IPS DF 6.9 (cell line): ENCODE data around the gene MRGPRG.

ENCODE experiments used
- DNase-seq: peaks from one replicate; pipeline ENCODE4 v3.0.0-alpha.2; 2013; ENCODE audit warnings: low read depth, low spot score
- H3K27ac ChIP-seq: one replicate; pipeline ENCODE4 v1.5.1; 2013; ENCODE audit warnings: low read length, control low read depth
- H3K27me3 ChIP-seq: 2 replicates; pipeline ENCODE4 v1.6.1; 2013; ENCODE audit warnings: mild to moderate bottlenecking, low read length; ENCODE audit not compliant: control insufficient read depth, insufficient read depth
- H3K36me3 ChIP-seq: 2 replicates; pipeline ENCODE4 v1.6.1; 2013; ENCODE audit warnings: low read length; ENCODE audit not compliant: control insufficient read depth, insufficient read depth
- H3K4me1 ChIP-seq: 2 replicates; pipeline ENCODE4 v1.6.1; 2013; ENCODE audit warnings: low read length; ENCODE audit not compliant: control insufficient read depth, insufficient read depth
- H3K4me3 ChIP-seq: 2 replicates; pipeline ENCODE4 v1.5.1; 2013; ENCODE audit warnings: mild to moderate bottlenecking, low read length
- H3K9me3 ChIP-seq: 2 replicates; pipeline ENCODE4 v1.6.1; 2013; ENCODE audit warnings: low read length, inconsistent platforms; ENCODE audit not compliant: control insufficient read depth, insufficient read depth
- WGBS: extraction: QIAGEN DNeasy Blood & Tissue Kit; methylation state at CpG from one replicate; pipeline ENCODE4 v1.1.7; 2013; ENCODE audit warnings: mixed read lengths, missing lambda C conversion rate; ENCODE audit not compliant: insufficient read length, insufficient coverage; 5-methylcytosine and 5-hydroxymethylcytosine counted together

MRGPRG gene

DNA sequence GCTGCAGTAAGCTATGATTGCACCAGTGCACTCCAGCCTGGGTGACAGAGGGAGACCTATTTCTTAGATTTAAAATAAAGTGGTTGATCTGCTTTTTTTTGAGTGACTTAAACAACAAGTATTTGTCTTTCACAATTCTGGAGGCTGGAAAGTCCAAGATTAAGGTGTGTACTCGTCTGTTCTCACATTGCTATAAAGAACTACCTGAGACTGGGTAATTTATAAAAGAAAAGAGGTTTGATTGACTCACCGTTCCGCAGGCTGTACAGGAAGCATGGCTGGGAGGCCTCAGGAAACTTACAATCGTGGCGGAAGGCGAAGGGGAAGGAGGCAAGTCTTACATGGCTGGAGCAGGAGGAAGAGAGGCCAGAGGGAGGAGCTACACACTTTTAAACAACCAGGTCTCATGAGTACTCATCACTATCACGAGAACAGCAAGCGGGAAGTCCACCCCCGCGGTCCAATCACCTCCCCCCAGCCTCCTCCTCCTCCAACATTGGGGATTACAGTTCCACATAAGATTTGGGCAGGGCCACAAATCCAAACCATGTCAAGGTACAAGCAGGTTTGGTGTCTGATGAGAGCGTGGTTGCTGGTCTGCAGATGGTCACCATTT lies 33.8 kb downstream of the MRGPRG start:
- Histone ChIP-seq H3K27me3 (no peaks in the 10 kb centered on the region), H3K4me3 (no peak overlapping the region), H3K4me1 (peaks cover 3% of the 10 kb centered on the region; the same call in 1 of the 2 replicates), H3K9me3 (no peaks in the 10 kb centered on the region), H3K27ac (no peak overlapping the region), H3K36me3 (no peaks in the 10 kb centered on the region)
- DNase-seq, result no peak
- no CpG with 5 or more reads among the region's 11 CpGs for WGBS

GRCh38 chr11:3183523-3183922 lies 35.1 kb downstream of the MRGPRG start:
- no CpG with 5 or more reads among the region's 6 CpGs for WGBS
- no peak overlapping the region for H3K4me3 ChIP-seq
- H3K9me3 ChIP-seq, result no peaks in the 10 kb centered on the region
- no peak for DNase-seq
- no peaks in the 10 kb centered on the region for H3K27me3 ChIP-seq
- H3K36me3 ChIP-seq, result no peaks in the 10 kb centered on the region
- no peak overlapping the region for H3K27ac ChIP-seq
- peaks cover 1% of the 10 kb centered on the region; the same call in 1 of the 2 replicates for H3K4me1 ChIP-seq

DNA sequence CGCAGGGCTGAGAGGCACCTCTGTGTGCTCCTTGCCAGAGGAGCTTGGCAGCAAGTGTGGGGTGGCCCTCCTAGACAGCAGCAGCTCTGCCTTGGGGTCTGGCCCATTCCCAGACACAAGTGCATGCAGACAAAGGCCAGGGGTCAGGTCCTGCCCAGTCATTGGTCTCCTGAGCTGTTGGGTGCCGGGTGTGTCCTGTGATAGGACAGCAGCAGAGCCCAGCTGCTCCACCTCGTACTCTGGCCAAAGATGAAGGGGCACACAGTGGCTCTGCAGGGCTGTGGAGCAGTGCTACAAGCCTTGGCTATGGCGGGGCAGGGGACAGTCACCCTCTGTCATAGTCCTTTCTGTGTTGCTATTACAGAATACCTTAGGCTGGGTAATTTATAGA lies 36.2 kb downstream of the MRGPRG start:
- no peaks in the 10 kb centered on the region for H3K27me3 ChIP-seq
- no CpG with 5 or more reads among the region's 4 CpGs for WGBS
- DNase-seq, result no peak
- no peak overlapping the region for H3K27ac ChIP-seq
- H3K4me3 ChIP-seq, result no peak overlapping the region
- H3K36me3 ChIP-seq, result no peaks in the 10 kb centered on the region
- H3K9me3 ChIP-seq, result no peaks in the 10 kb centered on the region
- H3K4me1 ChIP-seq, result no peaks in the 10 kb centered on the region

- Histone ChIP-seq H3K4me3 (no peak overlapping the region), H3K36me3 (no peaks in the 10 kb centered on the region), H3K9me3 (no peaks in the 10 kb centered on the region), H3K27ac (no peak overlapping the region), H3K4me1 (no peaks in the 10 kb centered on the region), H3K27me3 (no peaks in the 10 kb centered on the region)
- WGBS, result no CpG with 5 or more reads among the region's 12 CpGs
- DNase-seq, result no peak
Observed at GRCh38 chr11:3181725-3182461, 36.7 kb downstream of the MRGPRG start.

DNA sequence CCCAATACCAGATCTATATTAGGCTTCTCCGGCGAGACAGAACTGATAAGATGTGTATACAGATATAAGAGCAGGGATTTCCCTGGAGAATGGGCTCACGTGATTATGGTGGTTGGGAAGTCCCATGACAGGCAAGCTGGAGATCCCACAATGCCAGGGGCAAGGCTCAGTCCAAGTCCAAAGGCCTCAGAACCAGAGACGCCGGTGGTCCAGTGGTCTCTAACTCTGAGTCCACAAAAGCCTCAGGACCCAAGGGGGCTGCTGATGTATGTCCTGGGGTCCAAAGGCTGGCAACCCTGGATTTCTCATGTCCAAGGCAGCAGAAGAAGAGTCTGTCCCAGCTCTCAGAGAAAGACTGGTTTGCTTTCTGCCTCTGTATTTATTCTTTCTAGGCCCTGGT lies 37.7 kb downstream of the MRGPRG start:
- no peak overlapping the region for H3K27ac ChIP-seq
- H3K27me3 ChIP-seq, result no peaks in the 10 kb centered on the region
- WGBS, result no CpG with 5 or more reads among the region's 5 CpGs
- DNase-seq, result no peak
- H3K4me3 ChIP-seq, result no peak overlapping the region
- no peaks in the 10 kb centered on the region for H3K9me3 ChIP-seq
- H3K4me1 ChIP-seq, result no peaks in the 10 kb centered on the region
- H3K36me3 ChIP-seq, result no peaks in the 10 kb centered on the region

- H3K27me3 ChIP-seq, result no peaks in the 10 kb centered on the region
- no CpG with 5 or more reads among the region's 2 CpGs for WGBS
- no peak overlapping the region for H3K27ac ChIP-seq
- no peak for DNase-seq
- no peak overlapping the region for H3K4me3 ChIP-seq
- no peaks in the 10 kb centered on the region for H3K36me3 ChIP-seq
- no peaks in the 10 kb centered on the region for H3K4me1 ChIP-seq
- H3K9me3 ChIP-seq, result no peaks in the 10 kb centered on the region
Observed at GRCh38 chr11:3178349-3178748, 40.3 kb downstream of the MRGPRG start.

- WGBS, result no CpG with 5 or more reads among the region's 2 CpGs
Observed at GRCh38 chr11:3177931-3178330, 40.7 kb downstream of the MRGPRG start.

DNA sequence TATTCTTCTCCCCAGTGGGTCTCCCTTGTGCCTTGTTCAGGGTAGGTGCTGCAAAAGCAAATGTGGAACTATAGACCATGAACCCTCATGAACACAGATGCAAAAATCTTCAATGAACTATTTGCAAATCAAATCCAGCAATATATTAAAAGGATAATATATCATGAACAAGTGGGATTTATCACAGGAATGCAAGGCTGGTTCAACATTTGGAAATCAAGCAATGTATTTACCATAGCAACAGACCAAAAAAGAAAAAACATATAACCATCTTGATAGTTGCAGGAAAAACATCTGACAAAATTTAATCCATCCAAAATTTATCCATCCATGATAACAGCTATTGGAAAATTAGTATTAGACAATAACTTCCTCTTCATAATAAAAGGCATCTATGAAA lies 42.1 kb downstream of the MRGPRG start:
- no peak for DNase-seq
- Histone ChIP-seq H3K4me3 (no peak overlapping the region), H3K27me3 (no peaks in the 10 kb centered on the region), H3K36me3 (no peaks in the 10 kb centered on the region), H3K27ac (no peak overlapping the region), H3K4me1 (no peaks in the 10 kb centered on the region), H3K9me3 (no peaks in the 10 kb centered on the region)

More at GRCh38 chr11:3177931-3178330, 40.7 kb downstream of the MRGPRG start:
- Histone ChIP-seq H3K27me3 (no peaks in the 10 kb centered on the region), H3K4me1 (no peaks in the 10 kb centered on the region), H3K36me3 (no peaks in the 10 kb centered on the region), H3K4me3 (no peak overlapping the region), H3K27ac (no peak overlapping the region), H3K9me3 (no peaks in the 10 kb centered on the region)
- no peak for DNase-seq

DNA sequence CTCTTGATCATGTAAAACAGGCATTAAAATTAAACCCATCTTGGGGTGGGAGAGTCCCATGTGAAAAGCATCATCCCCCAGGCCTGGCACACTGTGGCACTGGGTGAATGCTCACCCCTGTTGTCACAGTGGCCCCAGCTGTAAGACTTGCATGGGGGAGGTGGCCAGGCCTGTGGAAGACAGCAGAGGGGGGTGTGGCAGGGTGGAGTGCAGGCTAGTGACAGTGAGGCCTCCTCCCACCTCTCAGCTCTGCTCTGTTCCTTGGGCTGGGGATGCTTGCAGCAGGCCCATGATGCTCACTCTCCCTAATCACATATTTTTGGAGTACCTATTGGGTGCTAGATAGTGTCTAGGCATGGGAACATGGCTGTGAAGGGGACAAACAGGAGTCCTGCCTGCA lies 43.4 kb downstream of the MRGPRG start:
- no peaks in the 10 kb centered on the region for H3K27me3 ChIP-seq
- no peak for DNase-seq
- no peaks in the 10 kb centered on the region for H3K4me1 ChIP-seq
- no peaks in the 10 kb centered on the region for H3K9me3 ChIP-seq
- no peak overlapping the region for H3K4me3 ChIP-seq
- no peak overlapping the region for H3K27ac ChIP-seq
- no peaks in the 10 kb centered on the region for H3K36me3 ChIP-seq

- H3K4me3 ChIP-seq, result no peak overlapping the region
- 100% methylated on average over 3 of the region's 3 CpGs for WGBS
- H3K4me1 ChIP-seq, result peaks cover 4% of the 10 kb centered on the region; the same call in 1 of the 2 replicates
- H3K9me3 ChIP-seq, result no peaks in the 10 kb centered on the region
- no peaks in the 10 kb centered on the region for H3K36me3 ChIP-seq
- H3K27me3 ChIP-seq, result no peaks in the 10 kb centered on the region
- no peak overlapping the region for H3K27ac ChIP-seq
- DNase-seq, result no peak
Observed at GRCh38 chr11:3174387-3174786, 44.2 kb downstream of the MRGPRG start.

DNA sequence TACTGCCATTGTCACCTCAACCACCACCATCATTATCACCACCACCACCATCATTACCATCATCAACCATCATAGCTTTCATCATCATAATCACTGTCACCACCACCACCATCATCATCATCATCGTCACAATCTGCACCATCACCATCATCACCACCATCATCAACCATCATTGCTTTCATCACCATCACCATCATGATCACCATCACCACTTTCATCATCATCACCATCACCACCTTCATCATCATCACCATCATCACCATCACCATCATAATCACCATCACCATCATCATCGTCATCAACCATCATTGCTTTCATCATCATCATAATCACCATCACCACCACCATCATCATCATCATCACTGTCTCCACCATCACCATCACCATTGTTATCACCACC lies 44.8 kb downstream of the MRGPRG start:
- H3K27me3 ChIP-seq, result no peaks in the 10 kb centered on the region
- H3K9me3 ChIP-seq, result no peaks in the 10 kb centered on the region
- no peak overlapping the region for H3K4me3 ChIP-seq
- no peak overlapping the region for H3K27ac ChIP-seq
- no peak for DNase-seq
- peaks cover 8% of the 10 kb centered on the region for H3K4me1 ChIP-seq
- H3K36me3 ChIP-seq, result no peaks in the 10 kb centered on the region
- WGBS, result 100% methylated on average over 1 of the region's 2 CpGs
